ENCODE measurements around the gene SLC39A3.

SLC39A3 gene

DNA sequence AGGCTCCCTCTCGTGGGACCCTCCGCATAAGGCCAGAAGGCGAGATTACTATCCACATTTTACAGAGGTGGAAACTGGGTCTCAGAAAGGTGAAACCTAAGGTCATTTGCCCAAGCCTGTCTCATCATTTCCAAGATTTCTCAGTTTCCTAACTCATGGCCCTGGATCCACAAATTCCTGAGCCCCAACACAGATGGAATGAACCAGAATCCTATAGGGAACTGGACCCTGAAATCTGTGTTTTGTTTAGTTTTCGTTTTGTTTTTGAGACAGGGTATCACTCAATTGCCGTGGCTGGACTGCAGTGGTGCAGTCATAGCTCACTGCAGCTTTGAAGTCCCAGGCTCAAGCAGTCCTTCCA lies 36.8 kb downstream of the SLC39A3 start:
- no peak for DNase-seq (ENCODE audit: low read depth in 2 of 2)

DNA sequence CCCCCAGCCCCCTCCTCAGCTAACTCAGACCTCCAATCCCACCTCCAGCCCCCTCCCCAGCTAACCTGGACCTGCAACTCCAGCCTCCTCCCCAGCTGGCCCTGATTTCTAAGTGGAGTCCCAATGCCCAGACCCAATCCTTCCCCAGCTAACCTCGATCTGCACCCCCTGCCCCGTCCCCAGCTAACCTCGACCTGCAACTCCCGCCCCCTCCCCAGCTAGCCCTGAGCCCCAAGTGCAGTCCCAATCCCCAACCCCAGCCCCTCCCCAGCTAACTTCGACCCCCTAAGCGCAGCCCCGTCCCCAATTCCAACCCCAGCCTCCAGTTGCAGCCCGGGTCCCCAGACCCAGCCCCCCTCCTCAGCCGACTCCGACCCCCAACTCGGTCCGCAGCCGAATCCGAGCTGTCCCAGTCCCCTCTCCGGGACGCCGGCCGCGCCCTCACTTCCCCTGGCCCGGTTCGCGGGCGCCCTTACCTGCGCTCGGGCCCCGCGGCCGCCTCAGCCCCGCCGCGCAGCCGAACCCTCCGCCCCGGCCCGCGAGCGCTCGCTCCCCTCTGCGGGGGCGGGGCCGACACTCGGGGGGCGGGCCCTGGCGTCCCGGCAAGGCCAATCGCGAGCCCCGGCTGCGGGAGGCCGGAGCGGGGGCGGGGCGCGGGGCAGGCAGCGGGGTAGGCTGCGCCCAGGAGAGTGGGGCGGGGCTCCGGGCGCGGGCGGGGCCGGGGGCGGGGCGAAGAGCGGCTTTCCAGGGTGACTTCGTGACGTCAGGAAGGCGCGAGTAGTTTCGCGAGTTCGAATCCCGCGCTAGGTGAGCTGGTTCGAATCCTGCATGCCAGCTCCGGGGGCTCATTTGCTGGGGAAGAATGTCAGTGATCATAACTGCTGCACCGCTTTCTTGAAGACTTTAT lies 37.4 kb downstream of the SLC39A3 start, which contains the start of gene GNG7:
Gene GNG7 (minus strand): TSS at position 525 of the 907 bp plus-strand sequence. CDS start 182,006 bp downstream, outside the sequence.
- DNase-seq (ENCODE audit: low read depth in 2 of 2): peak; percentile 94

GRCh38 chr19:2701361-2702169 lies 38.3 kb downstream of the SLC39A3 start:
- no peak for DNase-seq (ENCODE audit: low read depth in 2 of 2)

DNA sequence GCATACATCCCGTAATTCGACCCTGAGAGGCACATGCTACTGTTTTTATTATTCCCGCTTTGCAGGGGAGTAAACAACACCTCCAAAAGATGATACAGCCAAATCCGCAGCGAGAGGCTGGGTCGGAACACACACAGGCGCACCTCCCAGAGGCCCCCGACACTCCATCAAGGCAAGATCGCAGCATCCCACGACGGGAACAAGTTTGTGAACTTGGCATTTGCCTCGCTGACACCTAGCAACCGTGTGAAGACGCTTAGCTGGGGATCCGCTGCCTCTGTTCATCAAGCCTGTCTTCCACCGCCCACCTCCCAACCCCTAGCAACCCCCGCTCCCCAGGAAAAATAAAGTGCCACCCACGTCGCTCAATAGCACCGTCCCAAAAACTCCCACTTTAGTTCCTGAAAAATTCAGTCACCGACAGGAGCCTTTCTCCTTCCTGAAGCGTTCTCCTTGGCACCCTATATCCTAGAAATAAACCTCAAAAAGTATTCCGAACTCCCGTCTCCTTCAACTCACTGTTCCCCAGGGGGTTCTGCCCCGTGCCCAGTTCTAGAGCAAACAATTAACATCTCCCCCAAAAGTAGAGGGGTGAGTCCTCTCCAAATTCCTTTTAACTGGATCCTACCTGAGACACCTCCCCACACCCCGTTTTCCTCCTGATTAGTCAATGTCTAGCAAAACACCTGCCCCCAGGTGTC lies 39.0 kb downstream of the SLC39A3 start:
- no peak for DNase-seq (ENCODE audit: low read depth in 2 of 2)

GRCh38 chr19:2699413-2700140 lies 40.2 kb downstream of the SLC39A3 start:
- no peak for DNase-seq (ENCODE audit: low read depth in 2 of 2)

- DNase-seq (ENCODE audit: low read depth in 2 of 2): no peak
Observed at GRCh38 chr19:2694196-2694595, 45.6 kb downstream of the SLC39A3 start.

- DNase-seq (ENCODE audit: low read depth in 2 of 2): no peak
Observed at GRCh38 chr19:2693492-2694160, 46.2 kb downstream of the SLC39A3 start.

- DNase-seq (ENCODE audit: low read depth in 2 of 2): no peak
Observed at GRCh38 chr19:2691951-2692350, 47.9 kb downstream of the SLC39A3 start.

DNA sequence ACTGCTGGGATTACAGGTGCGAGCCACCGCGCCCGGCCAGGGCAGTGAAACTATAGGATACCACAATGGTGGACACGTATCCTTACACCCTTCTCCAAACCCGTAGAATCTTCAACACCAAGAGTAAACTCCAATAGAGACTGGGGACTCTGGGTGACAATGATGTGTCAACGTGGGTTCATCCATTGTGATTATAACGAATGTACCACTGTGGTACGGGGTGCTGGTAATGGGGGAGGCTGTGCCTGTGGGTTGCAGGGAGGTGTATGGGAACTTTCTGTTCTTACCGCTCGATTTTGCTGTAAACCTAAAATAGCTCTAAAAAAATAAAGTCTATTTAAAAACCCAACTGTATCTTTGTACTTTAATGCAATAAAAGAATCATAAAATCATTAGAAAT lies 49.0 kb downstream of the SLC39A3 start:
- no peak for DNase-seq (ENCODE audit: low read depth in 2 of 2)

GRCh38 chr19:2686360-2686759 lies 53.5 kb downstream of the SLC39A3 start:
- no peak for DNase-seq (ENCODE audit: low read depth in 2 of 2)

DNA sequence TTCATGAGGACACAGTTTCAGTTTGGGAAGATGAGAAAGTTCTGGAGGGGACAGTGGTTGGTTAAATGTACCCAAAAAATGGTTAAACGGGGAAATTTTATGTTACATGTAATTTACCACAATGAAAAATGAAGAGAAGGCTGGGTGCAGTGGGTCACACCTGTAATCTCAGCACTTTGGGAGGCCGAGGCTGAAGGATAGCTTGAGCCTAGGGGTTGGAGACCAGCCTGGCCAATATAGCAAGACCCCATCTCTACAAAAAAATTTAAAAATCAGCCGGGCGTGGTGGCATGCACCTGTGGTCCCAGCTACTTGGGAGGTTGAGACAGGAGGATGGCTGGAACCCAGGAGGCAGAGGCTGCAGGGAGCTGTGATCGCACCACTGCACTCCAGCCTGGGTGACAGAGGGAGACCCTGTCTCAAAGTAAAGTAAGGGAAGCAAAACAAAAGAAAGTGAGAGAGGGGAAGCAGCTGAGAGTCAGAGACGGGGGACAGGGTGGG lies 54.6 kb downstream of the SLC39A3 start:
- DNase-seq (ENCODE audit: low read depth in 2 of 2): no peak

- no peak for DNase-seq (ENCODE audit: low read depth in 2 of 2)
Observed at GRCh38 chr19:2683430-2684003, 56.3 kb downstream of the SLC39A3 start.

Measured in stimulated activated CD8-positive, alpha-beta memory T cell treated with anti-CD3 and anti-CD28 coated beads, Interleukin-15, amount 100 ng/mL, for 48 hours (primary cell).